H1 (cell line): ENCODE data around the gene DGKZ. TPM values are rescaled to one million over a fixed set of nuclear protein-coding genes. Genes with fewer than 3 reads are reported as not detected.

Experiments used
- BCL11A ChIP-seq, 2 experiments: IDR thresholded peaks; one replicate each; pipeline ENCODE4 v1.6.1; 2011; ENCODE audit warnings: low read depth in 2 of 2, low read length in 2 of 2, mild to moderate bottlenecking in 2 of 2
- BRCA1 ChIP-seq: IDR thresholded peaks from 2 replicates; pipeline ENCODE4 v1.6.1; 2012; ENCODE audit warnings: low read depth, low read length, improper control_type of control experiment
- CEBPB ChIP-seq: IDR thresholded peaks from 2 replicates; pipeline ENCODE4 v1.6.1; 2012; ENCODE audit warnings: low read depth, low read length
- CTBP2 ChIP-seq: IDR thresholded peaks from 2 replicates; pipeline ENCODE4 v1.7.0; 2011; ENCODE audit warnings: borderline replicate concordance, mild to moderate bottlenecking, moderate library complexity, mixed read lengths, low read length; ENCODE audit not compliant: insufficient read depth, insufficient read length
- GTF2F1 ChIP-seq: IDR thresholded peaks from 2 replicates; pipeline ENCODE4 v1.6.1; 2012; ENCODE audit warnings: low read depth, low read length, improper control_type of control experiment, borderline replicate concordance
- JUN ChIP-seq: IDR thresholded peaks from 2 replicates; pipeline ENCODE4 v1.6.1; 2011; ENCODE audit warnings: low read depth, mild to moderate bottlenecking, improper control_type of control experiment, low read length
- MAX ChIP-seq: IDR thresholded peaks from 2 replicates; pipeline ENCODE4 v1.6.1; 2012; ENCODE audit warnings: inconsistent platforms
- NRF1 ChIP-seq: IDR thresholded peaks from 2 replicates; pipeline ENCODE4 v1.6.1; 2011; ENCODE audit warnings: mild to moderate bottlenecking, low read depth, low read length, improper control_type of control experiment
- PHF8 ChIP-seq: fragments of 200-600 bp; sonication (generic); conservative IDR thresholded peaks from 2 replicates; pipeline ENCODE4 v1.7.1; 2012; ENCODE audit warnings: low read depth, mild to moderate bottlenecking, inconsistent platforms, low read length, moderate library complexity
- POU5F1 ChIP-seq: IDR thresholded peaks from 2 replicates; pipeline ENCODE4 v1.6.1; 2011; ENCODE audit warnings: low read depth, mild to moderate bottlenecking, low read length, moderate library complexity
- RAD21 ChIP-seq, 2 experiments: IDR thresholded peaks in 1 of 2; conservative IDR thresholded peaks in 1 of 2; 2 replicates each; pipeline ENCODE4 v1.6.1; 2011; ENCODE audit warnings: low read depth in 2 of 2, low read length in 2 of 2, improper control_type of control experiment in 1 of 2, inconsistent platforms in 1 of 2, mild to moderate bottlenecking in 1 of 2, moderate library complexity in 1 of 2
- TAF1 ChIP-seq: IDR thresholded peaks from 2 replicates; pipeline ENCODE4 v1.6.1; 2011; ENCODE audit warnings: mild to moderate bottlenecking, low read depth, low read length
- polyA plus RNA-seq, 7 experiments: library from polyadenylated mRNA; depleted of rRNA in 3 of 7; stranded (reverse) in 5 of 7; unstranded in 2 of 7; fragments of >200 nt in 5 of 7; fragments of 200-250 nt in 2 of 7; gene quantifications; 1 replicate in 5 of 7; 2 replicates in 1 of 7; 4 replicates in 1 of 7; pipeline versions ENCODE4 v1.2.1 to v1.2.3, GENCODE V29; 2011 to 2013; ENCODE audit warnings: missing spikeins in 2 of 7, mixed read lengths in 2 of 7
- total RNA-seq: library from RNA; stranded (reverse); fragmentation: NEBNext Ultra II Directional; extraction: Animal tissue kit (Norgen Biotek cat#: 25700); gene quantifications from 2 replicates; pipeline ENCODE4 v1.2.1, GENCODE V29; 2021

The DGKZ gene
- total and polyA plus RNA-seq, 2 of the 8 experiments (the other 6 are each of a cell fraction or from before 2014, with no cell fraction given), result 84.4 to 184 TPM

GRCh38 chr11:46322759-46323158 is 24.5 kb upstream of the DGKZ start (continued):
- no peak for TF ChIP-seq GTF2F1
- no peak for TF ChIP-seq CEBPB
- no peak for TF ChIP-seq JUN
- peak; percentile 38; the same call in 1 of the 2 replicates for TF ChIP-seq MAX
- no peak for TF ChIP-seq PHF8
- no peak for TF ChIP-seq BCL11A (IDR thresholded peaks at IDR 0.05; ENCODE audit: low read depth in 2 of 2, low read length in 2 of 2)
- TF ChIP-seq BRCA1, result no peak
- no peak for TF ChIP-seq CTBP2
- no peak for TF ChIP-seq NRF1
- TF ChIP-seq POU5F1, result no peak
- TF ChIP-seq RAD21 (IDR thresholded peaks at IDR 0.05 in 1 of 2, conservative IDR thresholded peaks at IDR 0.05 in 1 of 2; ENCODE audit: low read depth in 2 of 2, low read length in 2 of 2), result peak; percentile 34 to 66
- no peak for TF ChIP-seq TAF1
